GM19239 (cell line): ENCODE data around the gene MARCO.

Source experiments
- DNase-seq: peaks from one replicate; pipeline ENCODE4 v3.0.0; 2011; ENCODE audit warnings: low spot score; ENCODE audit not compliant: insufficient read length
- FAIRE-seq: peaks from 2 replicates; lab custom pipeline; 2011; peaks lifted over from hg19 to GRCh38; lab: Jason Lieb, UNC

The MARCO gene

DNA sequence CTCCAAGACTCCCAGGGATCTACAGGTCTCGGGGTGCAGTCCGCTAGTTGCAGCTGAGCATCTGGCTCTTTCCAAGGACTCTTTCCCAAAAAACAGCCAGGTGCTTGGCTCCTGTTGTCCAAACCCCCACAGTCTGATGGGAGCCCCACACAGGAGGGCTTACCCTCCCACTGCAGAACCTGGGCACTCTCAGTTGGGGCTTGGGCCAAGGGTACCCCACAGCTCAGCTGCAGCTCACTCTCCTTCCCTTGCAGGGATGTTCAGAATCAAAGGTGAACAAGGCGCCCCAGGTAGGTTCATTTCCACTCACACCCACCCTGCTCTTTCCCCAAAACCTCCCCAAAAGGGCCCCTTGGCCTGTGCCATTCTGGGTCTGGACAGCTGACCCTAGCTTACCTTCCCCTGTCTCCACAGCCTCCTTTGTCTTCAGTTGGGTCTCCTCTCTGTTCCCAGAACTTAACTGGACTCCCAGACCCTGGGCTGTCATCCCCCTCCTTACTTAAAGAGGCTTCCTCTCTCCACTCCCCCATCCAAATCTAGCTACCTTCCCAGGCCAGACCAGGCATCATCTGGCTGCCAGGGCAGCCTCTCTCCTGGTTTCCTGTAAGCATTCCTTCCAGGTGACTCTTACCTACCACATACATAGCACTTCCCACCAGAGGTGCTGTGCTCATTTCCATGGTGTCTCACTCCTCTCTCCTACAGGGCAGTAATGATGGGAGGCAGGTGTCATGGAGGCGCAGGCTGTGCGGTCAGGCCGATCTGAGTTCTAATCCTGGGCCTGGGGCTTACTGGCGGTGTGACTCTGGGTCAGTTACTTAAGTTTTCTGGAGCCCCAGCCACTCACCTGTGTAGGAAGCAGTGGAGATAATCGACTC lies 29.5 kb downstream of the MARCO start:
- DNase-seq (no peak), FAIRE-seq (no peak)

DNA sequence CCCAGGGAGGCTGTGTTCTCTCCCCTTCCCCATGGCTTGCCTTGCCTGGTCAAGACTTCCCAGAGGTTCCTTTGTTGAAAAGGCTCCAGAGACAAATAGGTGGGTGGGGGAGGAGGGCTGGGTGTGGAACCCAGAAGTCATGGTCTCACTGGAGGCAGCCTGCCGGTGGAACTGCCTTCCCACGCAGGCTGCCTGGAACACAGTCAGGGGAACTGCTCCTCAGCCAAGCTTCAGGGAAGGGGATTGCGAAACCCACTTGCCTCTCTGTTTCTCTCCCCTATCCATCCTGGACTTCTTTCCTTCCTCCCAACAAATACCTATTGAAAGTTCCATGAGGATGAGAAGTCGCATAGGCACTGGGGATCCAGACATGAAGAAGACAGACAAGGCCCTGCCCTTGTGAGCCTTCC lies 31.6 kb downstream of the MARCO start:
- FAIRE-seq: no peak
- no peak for DNase-seq

DNA sequence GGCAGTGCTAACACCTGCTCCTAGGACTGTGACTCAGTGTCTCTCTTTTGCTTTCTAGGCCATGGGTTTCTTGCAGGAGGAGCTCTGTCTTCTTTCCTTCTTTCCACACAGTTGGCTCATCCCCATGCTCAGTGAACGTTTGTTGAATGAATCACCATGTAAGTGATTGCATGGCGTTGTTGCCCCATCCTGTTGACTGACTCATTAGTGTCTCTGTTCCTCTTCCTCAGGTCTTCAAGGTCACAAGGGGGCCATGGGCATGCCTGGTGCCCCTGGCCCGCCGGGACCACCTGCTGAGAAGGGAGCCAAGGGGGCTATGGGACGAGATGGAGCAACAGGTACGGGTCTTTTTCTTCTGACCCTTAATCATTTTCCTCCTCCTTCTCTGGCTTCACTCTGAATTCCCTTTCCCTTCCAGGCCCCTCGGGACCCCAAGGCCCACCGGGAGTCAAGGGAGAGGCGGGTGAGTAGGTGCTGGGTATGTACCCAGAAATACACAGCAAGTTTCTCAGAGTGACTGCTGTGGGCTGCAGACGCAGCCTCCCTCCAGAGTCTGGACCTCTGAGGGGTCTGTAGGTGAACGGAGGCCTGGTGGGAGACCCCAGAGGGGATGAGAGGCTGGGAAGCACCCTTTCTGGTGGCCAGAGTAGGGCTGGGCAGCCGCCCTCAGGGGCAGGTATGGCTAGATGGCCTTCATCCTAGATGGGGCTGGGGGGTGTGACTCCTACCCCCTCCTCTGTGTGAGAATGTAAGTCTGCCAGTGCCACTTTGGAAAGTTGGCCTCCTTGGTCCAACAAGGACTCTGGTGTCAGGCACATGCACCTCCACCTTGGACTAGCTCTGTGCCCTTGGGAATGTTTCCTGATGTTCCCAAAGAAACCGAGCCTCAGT lies 32.4 kb downstream of the MARCO start:
- no peak for DNase-seq
- FAIRE-seq: no peak

DNA sequence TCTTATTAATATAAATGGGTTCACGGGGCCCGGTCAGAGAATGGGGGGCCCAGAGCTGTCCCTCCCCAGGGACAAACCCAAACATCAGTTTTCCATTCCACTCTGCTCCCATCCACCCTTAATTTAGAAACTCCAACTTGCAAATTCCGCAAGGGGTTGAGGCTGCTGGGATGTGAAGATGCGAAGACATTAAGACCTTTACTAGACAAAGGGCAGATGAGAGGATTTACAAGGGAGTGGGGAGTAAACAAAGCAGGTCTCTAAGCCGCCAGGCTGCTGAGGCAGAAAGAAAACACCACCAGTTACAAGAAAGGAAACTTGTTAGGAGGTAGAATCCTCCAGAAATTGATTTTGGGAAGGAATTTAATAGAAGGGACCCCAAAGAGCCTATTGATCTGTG lies 33.1 kb downstream of the MARCO start:
- FAIRE-seq: no peak
- DNase-seq: no peak

DNA sequence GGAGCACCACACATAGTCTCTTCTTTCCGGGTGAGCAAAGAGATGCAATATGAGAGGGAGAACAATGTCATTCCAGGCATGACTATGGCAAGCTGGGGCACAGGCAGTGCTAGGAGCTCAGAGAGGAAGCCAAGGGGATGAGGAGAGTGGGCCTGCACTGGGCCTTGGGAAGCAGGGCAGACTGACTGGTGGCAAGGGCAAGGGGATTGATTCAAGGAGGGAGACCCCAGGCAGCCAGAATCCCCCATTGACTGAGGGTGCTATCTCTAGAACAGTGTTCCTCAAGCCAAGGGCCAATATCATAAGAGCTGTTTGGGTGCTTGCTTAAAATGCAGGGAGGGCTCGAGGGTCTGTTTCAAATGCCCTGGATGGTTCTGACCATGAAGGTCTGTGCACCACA lies 36.1 kb downstream of the MARCO start:
- DNase-seq: no peak
- no peak for FAIRE-seq

DNA sequence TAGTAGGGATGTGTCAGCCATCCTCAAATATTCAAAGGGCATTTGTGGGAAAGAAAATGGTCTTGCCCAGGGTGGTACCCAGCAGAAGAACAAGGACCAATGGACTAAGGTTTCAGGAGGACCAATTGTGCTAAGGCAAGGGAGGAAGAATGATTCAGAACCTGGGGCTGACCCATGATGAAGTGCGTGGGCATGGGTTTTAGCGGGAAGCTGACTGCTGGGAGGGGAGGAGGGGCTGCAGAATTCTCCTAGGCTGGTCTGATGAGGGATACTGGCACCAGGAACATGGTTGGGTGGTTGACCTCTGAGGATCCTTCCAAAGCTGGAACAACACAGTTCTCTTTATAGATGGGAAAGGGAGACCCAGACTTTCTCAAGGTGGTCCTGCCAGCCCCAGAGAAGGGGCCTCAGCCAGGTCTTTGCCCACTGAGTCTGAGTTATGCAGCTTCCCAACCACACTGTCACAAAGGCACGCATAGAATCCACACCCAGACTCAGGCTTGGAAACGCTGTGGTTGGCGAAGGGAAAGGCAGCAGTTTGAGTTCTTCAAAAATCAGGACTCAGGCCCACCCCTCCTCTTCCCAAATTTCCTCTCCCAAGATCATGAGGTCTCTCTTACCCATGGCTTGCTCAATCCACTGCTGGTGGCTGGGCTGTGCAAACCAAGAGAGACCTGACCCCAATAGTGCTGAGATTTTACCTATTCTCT lies 37.3 kb downstream of the MARCO start:
- DNase-seq (no peak), FAIRE-seq (no peak)

DNA sequence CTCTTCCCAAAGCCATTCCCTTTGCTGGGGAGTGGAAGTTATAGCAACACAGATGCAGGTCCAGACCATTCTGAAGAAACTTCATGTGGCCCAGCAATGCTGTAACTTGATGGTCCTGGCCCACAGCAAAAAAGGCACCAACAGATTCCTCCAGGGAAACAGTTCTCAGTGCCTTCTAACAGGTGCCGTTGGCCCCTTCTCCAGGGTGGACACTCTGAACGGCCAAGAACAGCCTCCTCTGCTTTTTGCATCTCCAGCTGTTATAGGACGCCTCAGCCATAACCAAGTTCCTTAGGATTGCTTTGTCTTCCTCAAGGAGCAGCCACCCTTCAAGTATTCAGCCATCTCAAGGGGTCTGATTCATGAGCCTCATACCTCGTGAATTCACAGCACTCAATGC lies 38.0 kb downstream of the MARCO start:
- DNase-seq: no peak
- no peak for FAIRE-seq

DNA sequence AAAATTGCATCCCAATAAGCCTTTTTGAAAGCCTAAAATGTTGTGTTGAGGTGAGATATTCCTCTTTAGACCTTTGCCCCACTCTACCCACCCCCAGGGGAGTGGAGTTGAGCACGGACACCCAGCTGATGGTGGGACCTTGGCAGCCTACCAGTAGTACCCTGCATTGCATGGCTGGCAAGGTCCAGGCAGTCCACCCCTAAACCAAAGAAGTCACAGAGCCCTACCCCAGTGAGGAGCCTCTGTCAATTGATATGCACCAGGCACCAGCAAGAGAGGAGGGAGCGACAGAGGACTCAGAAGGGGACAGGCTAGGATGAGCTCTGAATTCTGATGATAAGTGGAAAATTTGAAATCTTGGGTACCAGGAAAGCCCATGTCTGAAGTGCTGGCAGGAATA lies 38.6 kb downstream of the MARCO start:
- FAIRE-seq (no peak), DNase-seq (no peak)

DNA sequence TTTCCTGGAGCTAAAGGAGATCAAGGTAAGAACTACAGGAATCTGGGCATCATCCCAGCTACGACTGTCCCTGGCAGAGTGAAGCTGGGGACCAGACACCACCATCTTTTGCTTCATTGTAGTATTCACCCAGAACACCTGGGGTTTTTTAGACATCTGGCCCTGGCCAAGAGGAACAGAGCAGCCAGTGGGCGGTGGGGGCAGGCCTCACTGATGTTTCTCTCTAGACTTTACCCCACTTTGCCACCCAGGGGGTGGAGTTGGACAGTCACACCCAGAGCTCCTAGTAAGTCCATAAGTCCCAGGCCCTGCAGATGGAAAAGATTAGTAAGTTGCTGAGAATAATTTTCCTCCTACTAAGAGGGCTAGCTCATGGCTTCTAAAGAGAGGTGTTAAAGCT lies 39.6 kb downstream of the MARCO start:
- FAIRE-seq (no peak), DNase-seq (no peak)

DNA sequence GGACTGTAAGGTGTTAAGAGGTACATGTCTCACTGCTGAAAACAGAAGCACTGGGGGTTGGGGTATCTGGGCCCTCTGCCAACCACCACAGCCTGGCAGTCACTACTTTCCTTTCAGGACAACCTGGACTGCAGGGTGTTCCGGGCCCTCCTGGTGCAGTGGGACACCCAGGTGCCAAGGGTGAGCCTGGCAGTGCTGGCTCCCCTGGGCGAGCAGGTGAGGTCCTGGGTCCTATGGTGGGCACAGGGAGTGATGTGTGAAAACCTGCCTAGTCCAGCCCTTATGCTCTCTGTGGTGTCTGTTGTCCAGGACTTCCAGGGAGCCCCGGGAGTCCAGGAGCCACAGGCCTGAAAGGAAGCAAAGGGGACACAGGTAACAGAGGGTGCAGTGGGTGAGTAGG lies 40.0 kb downstream of the MARCO start:
- FAIRE-seq (no peak), DNase-seq (no peak)

DNA sequence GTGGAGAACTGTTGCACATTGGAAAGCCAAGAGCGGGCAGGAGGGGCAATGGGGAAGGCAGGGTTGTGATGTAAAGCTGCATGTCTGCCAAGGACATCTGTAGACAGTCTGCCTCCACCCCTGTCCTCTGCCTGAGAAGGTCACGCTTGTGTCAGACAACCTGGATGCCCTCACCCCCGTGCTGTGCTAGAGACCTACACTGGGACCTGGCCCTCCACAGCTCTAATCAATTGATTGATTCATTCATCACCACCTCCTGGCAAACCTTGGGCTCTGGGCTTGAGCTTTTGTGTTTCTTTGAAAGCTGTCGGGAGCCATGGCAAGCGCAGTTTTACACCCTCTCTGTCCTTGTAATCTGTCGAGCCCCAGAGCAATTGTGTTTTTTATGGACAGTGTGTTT lies 41.1 kb downstream of the MARCO start:
- no peak for DNase-seq
- FAIRE-seq: no peak

DNA sequence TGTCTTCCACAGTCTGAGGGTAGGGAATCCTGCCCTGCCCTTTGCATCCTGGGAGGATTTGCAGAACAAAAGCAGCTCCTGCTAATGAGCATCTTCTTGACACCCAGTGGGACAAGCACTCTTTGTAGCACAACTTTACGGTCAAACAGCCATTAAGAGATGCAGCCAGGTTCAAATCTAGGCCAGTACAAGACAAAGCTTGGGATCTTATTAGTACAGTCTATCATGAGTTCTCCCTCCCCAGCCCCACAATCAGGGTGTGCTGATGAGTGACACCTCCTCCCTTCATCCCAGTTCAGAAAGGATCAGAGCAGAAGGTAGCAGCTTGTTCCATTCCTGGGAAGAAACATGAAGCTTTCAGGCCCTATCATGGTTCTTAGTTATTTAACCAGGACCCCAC lies 41.9 kb downstream of the MARCO start:
- DNase-seq (no peak), FAIRE-seq (no peak)

DNA sequence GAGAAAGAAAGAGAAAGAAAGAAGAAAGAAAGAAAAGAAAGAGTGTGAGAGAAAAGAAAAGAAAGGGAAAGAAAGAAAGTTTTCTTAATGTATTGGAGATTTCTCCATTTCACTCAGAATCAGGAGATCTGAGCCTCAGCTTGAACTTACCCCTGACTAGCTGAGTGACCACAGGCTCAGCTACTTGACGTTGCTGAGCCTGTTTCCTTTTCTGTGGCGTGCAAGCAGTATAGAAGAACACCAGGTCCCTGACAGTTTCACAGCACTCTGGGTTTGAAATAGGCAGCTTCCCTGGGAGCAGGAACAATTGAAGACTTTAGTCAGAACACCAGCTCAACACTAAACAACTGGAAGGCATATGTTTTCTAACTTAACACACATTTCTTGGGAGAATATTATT lies 44.7 kb downstream of the MARCO start:
- no peak for DNase-seq
- no peak for FAIRE-seq

DNA sequence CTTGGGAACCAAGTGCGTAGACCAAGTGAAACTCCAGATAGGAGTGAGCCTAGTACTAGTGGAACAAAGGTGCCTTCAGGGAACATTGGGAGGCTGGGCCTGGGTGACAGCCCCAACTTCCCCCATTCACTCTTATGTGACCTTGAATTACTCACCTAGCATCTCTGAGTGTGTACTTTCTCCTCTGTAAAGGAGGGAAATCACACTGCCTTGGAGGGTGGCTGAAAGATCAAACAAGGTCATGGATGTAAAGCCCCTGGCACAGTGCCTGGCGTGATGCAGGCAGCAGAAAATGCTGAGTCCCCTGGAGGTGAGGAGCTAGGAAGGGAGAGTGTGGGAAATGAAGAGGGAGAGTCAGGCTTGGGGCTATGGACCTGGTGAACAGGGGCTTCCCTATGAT lies 45.9 kb downstream of the MARCO start:
- DNase-seq (no peak), FAIRE-seq (no peak)

DNA sequence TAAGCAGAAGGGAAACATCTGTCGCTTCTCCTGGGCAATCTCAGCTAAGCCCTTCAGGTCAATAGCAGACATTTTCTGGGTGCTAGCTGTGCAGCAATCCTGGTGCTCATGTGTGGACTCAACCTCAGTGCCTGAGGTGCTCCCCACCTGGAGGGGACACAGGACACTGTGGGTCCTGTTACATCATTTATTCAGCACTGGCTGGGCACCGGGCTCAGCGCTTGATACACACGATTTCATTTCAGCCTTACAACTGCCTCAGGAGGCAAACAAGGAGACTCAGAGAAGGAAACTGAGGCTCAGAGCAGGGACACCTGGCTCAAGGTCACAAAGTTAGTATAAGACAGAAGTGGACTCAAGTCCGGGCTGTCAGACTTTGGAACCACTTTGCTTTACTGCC lies 46.7 kb downstream of the MARCO start:
- DNase-seq: no peak
- no peak for FAIRE-seq

DNA sequence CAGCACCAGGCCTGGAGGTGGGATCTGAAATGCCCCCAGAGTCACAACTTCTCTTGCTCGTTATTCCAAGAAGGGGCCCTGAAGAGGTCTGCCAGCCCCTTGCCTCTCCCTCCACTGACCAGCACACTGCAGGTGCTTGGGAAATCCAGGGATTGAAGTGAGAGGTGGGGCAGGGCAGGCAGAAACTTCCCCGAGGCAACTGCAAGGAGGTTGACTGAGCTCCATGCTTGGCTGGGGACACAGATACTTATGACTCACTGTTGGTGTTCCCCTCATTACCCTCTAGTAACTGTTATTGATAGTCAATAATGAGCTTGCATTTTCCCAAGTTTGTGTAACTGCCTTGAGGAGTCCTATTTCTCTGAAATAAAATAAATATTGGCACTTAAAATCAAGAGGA lies 47.5 kb downstream of the MARCO start:
- no peak for FAIRE-seq
- no peak for DNase-seq

DNA sequence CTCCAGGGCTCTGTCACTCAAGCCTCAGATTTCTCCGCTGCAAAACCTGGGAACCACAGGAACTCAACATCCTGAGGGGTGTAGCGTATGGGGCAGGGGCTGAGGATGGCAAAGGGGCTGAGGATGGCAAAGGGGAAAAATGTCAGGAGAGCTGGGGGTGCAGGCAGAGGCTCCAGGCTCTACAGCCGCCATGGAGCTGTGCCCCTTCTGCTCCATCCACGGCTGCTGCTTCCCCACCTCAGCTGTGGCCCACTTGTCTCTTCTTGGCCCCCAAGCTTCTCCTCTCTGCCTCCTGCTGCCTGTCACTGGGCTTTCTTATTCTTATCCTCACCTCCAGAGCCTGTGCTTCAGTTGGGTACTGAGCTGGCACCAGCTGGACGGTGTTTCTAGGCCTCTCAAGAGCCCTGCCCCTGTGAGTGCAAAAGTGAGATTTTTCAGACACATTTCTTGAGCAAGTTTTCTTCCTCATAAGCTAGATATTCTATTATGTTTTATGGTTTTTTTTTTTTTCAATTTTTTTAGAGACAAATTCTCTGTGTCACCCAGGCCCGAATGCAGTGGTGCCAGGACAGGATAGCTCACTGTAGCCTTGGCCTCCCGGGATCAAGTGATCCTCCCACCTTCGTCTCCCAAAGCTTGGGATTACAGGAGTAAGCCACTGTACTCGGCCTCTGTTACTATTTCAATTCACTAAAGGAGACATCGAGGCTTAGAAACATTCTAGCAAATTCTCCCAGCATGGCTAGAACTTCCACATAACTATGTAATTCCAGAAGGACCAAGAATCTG lies 49.0 kb downstream of the MARCO start:
- FAIRE-seq: no peak

DNA sequence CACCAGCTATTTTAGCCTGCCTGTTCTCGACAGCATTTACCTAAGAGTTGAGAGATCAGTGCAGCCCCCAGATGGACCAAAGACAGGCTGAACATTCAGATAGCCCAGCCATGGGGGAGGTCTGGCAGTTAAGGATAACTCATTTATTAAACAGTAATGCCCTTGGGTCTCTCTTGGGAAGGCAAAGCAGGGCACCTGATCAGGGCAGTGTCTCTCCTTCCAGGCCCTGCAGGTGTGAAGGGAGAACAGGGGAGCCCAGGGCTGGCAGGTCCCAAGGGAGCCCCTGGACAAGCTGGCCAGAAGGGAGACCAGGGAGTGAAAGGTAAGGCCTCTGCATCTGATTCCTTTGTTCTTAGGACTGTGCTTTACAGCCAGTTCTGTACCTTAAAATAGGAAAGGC lies 49.6 kb downstream of the MARCO start:
- FAIRE-seq (no peak), DNase-seq (no peak)

More for the DNA sequence above, 49.0 kb downstream of the MARCO start:
- DNase-seq: no peak

DNA sequence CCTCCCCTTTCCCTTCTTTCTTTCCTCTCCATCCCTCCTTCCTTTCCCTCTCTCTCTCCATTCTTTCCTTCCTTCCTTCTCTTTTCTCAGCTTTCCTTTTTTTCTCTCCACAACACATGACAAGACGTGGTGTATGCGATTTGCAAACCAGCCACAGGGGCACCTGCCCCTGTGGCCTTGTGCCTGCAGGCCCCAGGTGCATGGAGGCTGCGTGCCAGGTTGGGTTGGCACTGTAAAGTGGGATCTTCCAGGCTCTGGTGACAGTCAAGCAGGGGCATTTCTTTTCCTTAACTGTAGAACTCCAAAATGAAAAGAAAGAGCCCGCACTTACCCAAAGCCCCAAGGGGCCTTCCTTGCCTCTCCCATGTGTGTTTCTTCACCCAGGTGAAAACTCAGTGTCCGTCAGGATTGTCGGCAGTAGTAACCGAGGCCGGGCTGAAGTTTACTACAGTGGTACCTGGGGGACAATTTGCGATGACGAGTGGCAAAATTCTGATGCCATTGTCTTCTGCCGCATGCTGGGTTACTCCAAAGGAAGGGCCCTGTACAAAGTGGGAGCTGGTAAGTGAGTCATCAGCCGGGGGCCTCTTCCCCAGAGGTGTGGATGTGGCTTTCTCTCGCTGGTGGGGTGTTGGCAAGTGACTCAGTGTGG lies 50.9 kb downstream of the MARCO start:
- no peak for DNase-seq
- FAIRE-seq: no peak

DNA sequence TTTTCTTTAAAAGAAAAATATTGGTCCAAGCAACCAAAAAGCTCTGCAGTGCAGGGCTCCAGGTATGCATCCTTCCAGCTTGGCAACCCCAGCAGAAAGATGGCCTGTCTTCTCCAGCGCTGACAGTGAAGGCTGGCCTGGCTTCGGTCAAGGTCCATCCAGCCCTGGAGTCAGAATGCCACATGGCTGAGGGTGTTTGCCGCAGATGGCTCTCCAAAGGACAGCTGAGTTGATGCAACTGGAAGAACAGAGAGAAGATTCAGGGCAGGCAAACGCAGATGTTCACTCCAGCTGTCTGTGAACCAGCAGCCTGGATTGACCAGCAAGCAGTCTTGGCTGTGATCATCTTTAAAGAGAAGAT lies 51.4 kb downstream of the MARCO start:
- no peak for DNase-seq
- FAIRE-seq: no peak
